Measurements from ENCODE around the gene MEI1. TPM values are rescaled to one million over a fixed set of nuclear protein-coding genes. Genes with fewer than 3 reads are reported as not detected.
"Not testable (repeated sequence)": the region's sequence is repeated elsewhere in the genome, so short reads cannot be mapped to it uniquely, and the experiment has no call there.

Gene MEI1
- total and polyA plus RNA-seq, 2 experiments from 2014 or later = 0.18 TPM; not detected in 1

- no peak overlapping the region for H3K4me2 ChIP-seq
- TF ChIP-seq EZH2 (IDR thresholded peaks at IDR 0.05; ENCODE audit: borderline replicate concordance) = no peak
- TF ChIP-seq EZH2phosphoT487 (IDR thresholded peaks at IDR 0.05; ENCODE audit: low read depth, severe bottlenecking, unreplicated experiment) = no peak
- TF ChIP-seq, protein P1, sequence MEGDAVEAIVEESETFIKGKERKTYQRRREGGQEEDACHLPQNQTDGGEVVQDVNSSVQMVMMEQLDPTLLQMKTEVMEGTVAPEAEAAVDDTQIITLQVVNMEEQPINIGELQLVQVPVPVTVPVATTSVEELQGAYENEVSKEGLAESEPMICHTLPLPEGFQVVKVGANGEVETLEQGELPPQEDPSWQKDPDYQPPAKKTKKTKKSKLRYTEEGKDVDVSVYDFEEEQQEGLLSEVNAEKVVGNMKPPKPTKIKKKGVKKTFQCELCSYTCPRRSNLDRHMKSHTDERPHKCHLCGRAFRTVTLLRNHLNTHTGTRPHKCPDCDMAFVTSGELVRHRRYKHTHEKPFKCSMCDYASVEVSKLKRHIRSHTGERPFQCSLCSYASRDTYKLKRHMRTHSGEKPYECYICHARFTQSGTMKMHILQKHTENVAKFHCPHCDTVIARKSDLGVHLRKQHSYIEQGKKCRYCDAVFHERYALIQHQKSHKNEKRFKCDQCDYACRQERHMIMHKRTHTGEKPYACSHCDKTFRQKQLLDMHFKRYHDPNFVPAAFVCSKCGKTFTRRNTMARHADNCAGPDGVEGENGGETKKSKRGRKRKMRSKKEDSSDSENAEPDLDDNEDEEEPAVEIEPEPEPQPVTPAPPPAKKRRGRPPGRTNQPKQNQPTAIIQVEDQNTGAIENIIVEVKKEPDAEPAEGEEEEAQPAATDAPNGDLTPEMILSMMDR (IDR thresholded peaks at IDR 0.05; ENCODE audit: poor library complexity) = no peak
- no peaks in the 10 kb centered on the region for H4K20me1 ChIP-seq (ENCODE audit: insufficient read depth, poor library complexity, severe bottlenecking)
- DNase-seq (ENCODE audit: low spot score) = no peak
- no peak overlapping the region for H3K4me3 ChIP-seq
- peaks cover 3% of the 10 kb centered on the region for H3K79me2 ChIP-seq
- no peak overlapping the region for H3K27ac ChIP-seq
- no peaks in the 10 kb centered on the region for H3K9me3 ChIP-seq (ENCODE audit: low read depth)
- H2AFZ ChIP-seq = no peak overlapping the region
- WGBS (ENCODE audit: low lambda C conversion rate, missing lambda C conversion rate) = 100% methylated on average over 1 of the region's 1 CpG
- H3K36me3 ChIP-seq (replicated peaks; ENCODE audit: insufficient read depth, low read depth) = no peaks in the 10 kb centered on the region
- H3K9me2 ChIP-seq (replicated peaks; ENCODE audit: insufficient read depth) = no peaks in the 10 kb centered on the region
- H3K27me3 ChIP-seq = no peaks in the 10 kb centered on the region
- H3K4me1 ChIP-seq (ENCODE audit: insufficient read depth) = no peaks in the 10 kb centered on the region
Observed at GRCh38 chr22:41659941-41660340, 39.4 kb upstream of the MEI1 start.

DNA sequence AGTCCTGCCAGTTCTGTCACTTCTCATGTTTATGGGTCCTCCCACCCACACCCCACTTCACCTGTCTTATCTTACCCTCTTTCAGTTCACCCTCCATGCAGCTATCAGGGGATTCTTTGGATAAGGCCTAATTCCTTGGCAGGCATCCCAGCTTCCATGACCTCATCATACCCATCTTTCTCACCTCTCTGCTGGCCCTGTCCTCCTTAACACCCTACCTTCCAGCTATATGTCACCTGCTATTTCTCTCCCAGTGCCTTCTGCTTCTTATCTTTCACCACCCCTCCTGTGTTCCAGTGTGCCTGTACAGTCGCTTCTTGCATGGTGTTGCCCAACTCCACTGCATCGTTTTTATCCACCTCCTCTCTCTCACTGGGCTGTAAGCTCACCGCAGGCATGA, 38.9 kb upstream of the MEI1 start:
- no peaks in the 10 kb centered on the region for H4K20me1 ChIP-seq (ENCODE audit: insufficient read depth, poor library complexity, severe bottlenecking)
- H3K9me3 ChIP-seq (ENCODE audit: low read depth) = no peaks in the 10 kb centered on the region
- TF ChIP-seq EZH2 (IDR thresholded peaks at IDR 0.05; ENCODE audit: borderline replicate concordance) (no peak), EZH2phosphoT487 (IDR thresholded peaks at IDR 0.05; ENCODE audit: low read depth, severe bottlenecking, unreplicated experiment) (no peak)
- TF ChIP-seq, protein P1 (IDR thresholded peaks at IDR 0.05; ENCODE audit: poor library complexity) = no peak
- H3K4me1 ChIP-seq (ENCODE audit: insufficient read depth) = no peaks in the 10 kb centered on the region
- H3K27ac ChIP-seq = no peak overlapping the region
- no peak overlapping the region for H3K4me3 ChIP-seq
- 81% methylated on average over 3 of the region's 3 CpGs for WGBS (ENCODE audit: low lambda C conversion rate, missing lambda C conversion rate)
- H3K9me2 ChIP-seq (replicated peaks; ENCODE audit: insufficient read depth) = no peaks in the 10 kb centered on the region
- no peak for DNase-seq (ENCODE audit: low spot score)
- peaks cover 3% of the 10 kb centered on the region for H3K79me2 ChIP-seq
- no peaks in the 10 kb centered on the region for H3K36me3 ChIP-seq (replicated peaks; ENCODE audit: insufficient read depth, low read depth)
- H2AFZ ChIP-seq = no peak overlapping the region
- H3K4me2 ChIP-seq = no peak overlapping the region
- H3K27me3 ChIP-seq = no peaks in the 10 kb centered on the region

- no peak for DNase-seq (ENCODE audit: low spot score)
- H3K9me2 ChIP-seq (replicated peaks; ENCODE audit: insufficient read depth) = no peaks in the 10 kb centered on the region
- no peaks in the 10 kb centered on the region for H3K4me1 ChIP-seq (ENCODE audit: insufficient read depth)
- H3K79me2 ChIP-seq = peaks cover 3% of the 10 kb centered on the region
- no peak overlapping the region for H3K4me3 ChIP-seq
- no peak for TF ChIP-seq EZH2 (IDR thresholded peaks at IDR 0.05; ENCODE audit: borderline replicate concordance)
- TF ChIP-seq, protein P1 (IDR thresholded peaks at IDR 0.05; ENCODE audit: poor library complexity) = no peak
- no peak for TF ChIP-seq EZH2phosphoT487 (IDR thresholded peaks at IDR 0.05; ENCODE audit: low read depth, severe bottlenecking, unreplicated experiment)
- WGBS (ENCODE audit: low lambda C conversion rate, missing lambda C conversion rate) = 97% methylated on average over 3 of the region's 3 CpGs
- H3K27me3 ChIP-seq = no peaks in the 10 kb centered on the region
- no peaks in the 10 kb centered on the region for H3K9me3 ChIP-seq (ENCODE audit: low read depth)
- H3K4me2 ChIP-seq = no peak overlapping the region
- no peak overlapping the region for H2AFZ ChIP-seq
- H3K27ac ChIP-seq = no peak overlapping the region
- H3K36me3 ChIP-seq (replicated peaks; ENCODE audit: insufficient read depth, low read depth) = no peaks in the 10 kb centered on the region
- no peaks in the 10 kb centered on the region for H4K20me1 ChIP-seq (ENCODE audit: insufficient read depth, poor library complexity, severe bottlenecking)
Observed at GRCh38 chr22:41661088-41661487, 38.2 kb upstream of the MEI1 start.

GRCh38 chr22:41661713-41662112, 37.6 kb upstream of the MEI1 start:
- Histone ChIP-seq H3K27ac (no peak overlapping the region), H3K9me3 (ENCODE audit: low read depth) (no peaks in the 10 kb centered on the region), H3K79me2 (peaks cover 3% of the 10 kb centered on the region), H3K36me3 (replicated peaks; ENCODE audit: insufficient read depth, low read depth) (no peaks in the 10 kb centered on the region), H4K20me1 (ENCODE audit: insufficient read depth, poor library complexity, severe bottlenecking) (no peaks in the 10 kb centered on the region), H3K4me3 (no peak overlapping the region), H3K4me1 (ENCODE audit: insufficient read depth) (no peaks in the 10 kb centered on the region), H3K4me2 (no peak overlapping the region), H3K9me2 (replicated peaks; ENCODE audit: insufficient read depth) (no peaks in the 10 kb centered on the region), H2AFZ (no peak overlapping the region), H3K27me3 (no peaks in the 10 kb centered on the region)
- WGBS (ENCODE audit: low lambda C conversion rate, missing lambda C conversion rate) = 92% methylated on average over 2 of the region's 2 CpGs
- TF ChIP-seq EZH2 (IDR thresholded peaks at IDR 0.05; ENCODE audit: borderline replicate concordance) (no peak), EZH2phosphoT487 (IDR thresholded peaks at IDR 0.05; ENCODE audit: low read depth, severe bottlenecking, unreplicated experiment) (no peak)
- TF ChIP-seq, protein P1 (IDR thresholded peaks at IDR 0.05; ENCODE audit: poor library complexity) = no peak
- no peak for DNase-seq (ENCODE audit: low spot score)

DNA sequence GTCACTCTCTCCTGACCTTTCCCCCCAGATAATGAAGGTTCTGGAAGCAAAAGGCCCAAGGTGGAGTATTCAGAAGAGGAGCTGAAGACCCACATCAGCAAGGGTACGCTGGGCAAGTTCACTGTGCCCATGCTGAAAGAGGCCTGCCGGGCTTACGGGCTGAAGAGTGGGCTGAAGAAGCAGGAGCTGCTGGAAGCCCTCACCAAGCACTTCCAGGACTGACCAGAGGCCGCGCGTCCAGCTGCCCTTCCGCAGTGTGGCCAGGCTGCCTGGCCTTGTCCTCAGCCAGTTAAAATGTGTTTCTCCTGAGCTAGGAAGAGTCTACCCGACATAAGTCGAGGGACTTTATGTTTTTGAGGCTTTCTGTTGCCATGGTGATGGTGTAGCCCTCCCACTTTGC, 35.7 kb upstream of the MEI1 start:
- not testable (repeated sequence) for H3K36me3 ChIP-seq (replicated peaks; ENCODE audit: insufficient read depth, low read depth); DNase-seq (ENCODE audit: low spot score); H3K4me2 ChIP-seq; H4K20me1 ChIP-seq (ENCODE audit: insufficient read depth, poor library complexity, severe bottlenecking); H3K4me1 ChIP-seq (ENCODE audit: insufficient read depth); H3K27me3 ChIP-seq; H3K9me2 ChIP-seq (replicated peaks; ENCODE audit: insufficient read depth); H3K27ac ChIP-seq; H3K9me3 ChIP-seq (ENCODE audit: low read depth); H3K79me2 ChIP-seq; H3K4me3 ChIP-seq; H2AFZ ChIP-seq
- WGBS (ENCODE audit: low lambda C conversion rate, missing lambda C conversion rate) = 87% methylated on average over 9 of the region's 9 CpGs
